GM12878 (cell line): ENCODE measurements around the gene ATRNL1. TPM values are rescaled to one million over a fixed set of nuclear protein-coding genes. Genes with fewer than 3 reads are reported as not detected.
A peak's percentile ranks its signal among the peaks of the same experiment; 100 is the strongest.

Experiments used
- ATAC-seq: fragments of 200-7000 bp; cut with Tn5 transposase; 3 replicates; pipeline ENCODE4 v1.9.1; 2020; ENCODE audit warnings: mild to moderate bottlenecking, moderate library complexity
- Bru-seq: library from RNA; stranded (reverse); fragments of 400-500 nt; gene quantifications from one replicate; lab custom pipeline; 2021; lab: Mats Ljungman, UMichigan
- BruChase-seq, 2 experiments: library from RNA; stranded (reverse); fragments of 400-500 nt; gene quantifications; one replicate each; lab custom pipeline; 2021; lab: Mats Ljungman, UMichigan
- BruUV-seq: library from RNA; stranded (reverse); fragments of 400-500 nt; replicated peaks from 2 replicates; lab custom pipeline; 2021; lab: Mats Ljungman, UMichigan
- CTCF ChIA-PET: fragments of 300-600 bp; sonication (Branson Sonifier 250); formaldehyde crosslinking; extraction: SDS; loops from one replicate; lab custom pipeline; 2021; ENCODE audit warnings: inconsistent platforms; lab: Yijun Ruan, JAX
- POLR2A ChIA-PET: fragments of 350-600 bp; formaldehyde crosslinking; extraction: SDS; loops from one replicate; lab custom pipeline; 2021; ENCODE audit warnings: inconsistent platforms; lab: Charles Lee
- RAD21 ChIA-PET: fragments of 300-600 bp; sonication (Branson Sonifier 250); formaldehyde crosslinking; loops from one replicate; lab custom pipeline; 2023; ENCODE audit warnings: antibody characterized with exemption; ENCODE audit not compliant: unreplicated experiment; lab: Charles Lee
- SMC1A ChIA-PET: fragments of 300-600 bp; sonication (Branson Sonifier 250); formaldehyde crosslinking; loops from one replicate; lab custom pipeline; 2023; ENCODE audit not compliant: unreplicated experiment, uncharacterized antibody; lab: Charles Lee
- DNase-seq: peaks from one replicate; pipeline ENCODE4 v3.0.0-alpha.2; 2011; ENCODE audit warnings: low read depth, low spot score
- FAIRE-seq: peaks from 3 replicates; lab custom pipeline; 2011; peaks lifted over from hg19 to GRCh38; lab: Jason Lieb, UNC
- H2AFZ ChIP-seq: 2 replicates; pipeline ENCODE4 v1.6.0; 2011; ENCODE audit warnings: low read depth, low read length, control low read depth; ENCODE audit not compliant: control insufficient read depth
- H3K27ac ChIP-seq: 2 replicates; pipeline ENCODE4 v1.5.1; 2011; ENCODE audit warnings: control low read depth; ENCODE audit not compliant: control insufficient read depth, insufficient read depth
- H3K27me3 ChIP-seq, 2 experiments: replicated peaks in 1 of 2; 2 replicates each; pipeline versions ENCODE4 v1.6.0 to v1.6.1; 2011; ENCODE audit warnings: low read length in 1 of 2; ENCODE audit not compliant: control insufficient read depth in 2 of 2, insufficient read depth in 2 of 2
- H3K36me3 ChIP-seq, 2 experiments: 2 replicates each; pipeline ENCODE4 v1.5.1; 2011; ENCODE audit warnings: low read length in 1 of 2; ENCODE audit not compliant: control insufficient read depth in 2 of 2, insufficient read depth in 2 of 2
- H3K4me1 ChIP-seq: 2 replicates; pipeline ENCODE4 v1.6.1; 2011; ENCODE audit warnings: mild to moderate bottlenecking, low read length, moderate library complexity, mixed read lengths; ENCODE audit not compliant: control insufficient read depth, insufficient read depth
- H3K4me2 ChIP-seq: 2 replicates; pipeline ENCODE4 v1.6.0; 2011; ENCODE audit warnings: control low read depth; ENCODE audit not compliant: control insufficient read depth, insufficient read depth
- H3K4me3 ChIP-seq: fragments of 200-600 bp; sonication (generic); 2 replicates; pipeline ENCODE4 v1.5.1; 2016
- H3K79me2 ChIP-seq: 2 replicates; pipeline ENCODE4 v1.6.0; 2011; ENCODE audit warnings: low read length; ENCODE audit not compliant: control insufficient read depth, insufficient read depth
- H3K9ac ChIP-seq: 2 replicates; pipeline ENCODE4 v1.8.0; 2011; ENCODE audit warnings: low read length, control low read depth, mixed read lengths; ENCODE audit not compliant: control insufficient read depth, insufficient read depth
- H3K9me3 ChIP-seq: replicated peaks from 3 replicates; pipeline ENCODE4 v1.5.1; 2011; ENCODE audit warnings: mild to moderate bottlenecking, low read length; ENCODE audit not compliant: control insufficient read depth, insufficient read depth
- H4K20me1 ChIP-seq: 2 replicates; pipeline ENCODE4 v1.6.0; 2011; ENCODE audit not compliant: control insufficient read depth, insufficient read depth
- IKZF1 ChIP-seq: fragments of 450-650 bp; conservative IDR thresholded peaks from 2 replicates; pipeline ENCODE4 v1.6.1; 2017; ENCODE audit warnings: antibody characterized with exemption, mild to moderate bottlenecking
- NBN ChIP-seq: fragments of 450-650 bp; IDR thresholded peaks from 2 replicates; pipeline ENCODE4 v1.6.1; 2016
- RBBP5 ChIP-seq: fragments of 200-600 bp; sonication (generic); conservative IDR thresholded peaks from 2 replicates; pipeline ENCODE4 v1.6.1; 2016
- SUPT20H ChIP-seq: IDR thresholded peaks from 2 replicates; pipeline ENCODE4 v1.6.1; 2011; ENCODE audit warnings: low read depth, mild to moderate bottlenecking, low read length, moderate library complexity, borderline replicate concordance; ENCODE audit not compliant: control insufficient read depth
- YY1 ChIP-seq: IDR thresholded peaks from 2 replicates; pipeline ENCODE4 v1.6.1; 2011; ENCODE audit warnings: low read depth, mild to moderate bottlenecking, low read length
- ZNF384 ChIP-seq: IDR thresholded peaks from 2 replicates; pipeline ENCODE4 v1.6.1; 2012; ENCODE audit warnings: low read depth, mild to moderate bottlenecking, low read length, improper control_type of control experiment, borderline replicate concordance
- WGBS: methylation state at CpG from one replicate; pipeline ENCODE4 v1.1.6; 2016; ENCODE audit warnings: low lambda C conversion rate; ENCODE audit not compliant: insufficient replicate concordance, insufficient coverage; ENCODE audit errors: missing lambda C conversion rate; 5-methylcytosine and 5-hydroxymethylcytosine counted together
- in situ Hi-C: fragments of 300-500 bp; cut with MboI; formaldehyde crosslinking; loops from 9 replicates; pipeline ENCODE4 v1.14.3; 2018; ENCODE audit warnings: mixed read lengths
- intact Hi-C: fragments of 100-400 bp; cut with micrococcal nuclease; formaldehyde crosslinking; loops from one replicate; pipeline ENCODE4 v1.14.2; 2022; ENCODE audit not compliant: unreplicated experiment
- long read RNA-seq, 2 experiments: library from polyadenylated mRNA; unstranded; transcript quantifications; one replicate each; pipeline ENCODE4 v2.0.0, GENCODE V29; 2019 to 2020
- polyA minus RNA-seq, 3 experiments: library from RNA; depleted of rRNA, polyadenylated mRNA; stranded (reverse); fragments of >200 nt; gene quantifications; 2 replicates each; pipeline ENCODE4 v1.2.3, GENCODE V29; 2011
- polyA plus RNA-seq, 11 experiments: library from polyadenylated mRNA; depleted of rRNA in 4 of 11; unstranded in 6 of 11; stranded (reverse) in 5 of 11; fragments of >200 nt; fragmentation: Nextera tagmentation in 4 of 11; fragmentation: Illumina TruSeq in 1 of 11; extraction: Ambion mirVana in 4 of 11; extraction: Trizol in 1 of 11; gene quantifications; 1 replicate in 1 of 11; 2 replicates in 10 of 11; pipeline versions ENCODE4 v1.2.1 to v1.2.3, GENCODE V29; 2011 to 2016; ENCODE audit warnings: inconsistent platforms in 2 of 11, missing spikeins in 2 of 11, low read depth in 1 of 11
- total RNA-seq, 4 experiments: library from RNA; depleted of rRNA in 3 of 4; stranded (reverse); fragments of >200 nt in 3 of 4; fragmentation: Illumina TruSeq in 1 of 4; extraction: Trizol in 1 of 4; gene quantifications; 2 replicates each; pipeline versions ENCODE4 v1.2.1 to v1.2.3, GENCODE V29; 2013 to 2021

ATRNL1 gene
- total RNA-seq (2013; cell fraction: nucleolus; rRNA removed): 5.2 and 6.1 TPM in 2 replicates
- total RNA-seq (2014; rRNA removed): 0.90 and 1.5 TPM in 2 replicates
- total RNA-seq (2014; rRNA removed; fragmentation: Illumina TruSeq; extraction: Trizol): 0.18 and 0.41 TPM in 2 replicates
- 0.49 and 1.5 TPM in 2 replicates for total RNA-seq (2021)
- polyA plus RNA-seq (2011; ENCODE audit: low read depth): 0.88 TPM
- 0.10 and 0.48 TPM in 2 replicates for polyA plus RNA-seq (2011; rRNA removed)
- polyA plus RNA-seq (2011; cell fraction: cytosol; rRNA removed): 0.06 and 0.08 TPM in 2 replicates
- polyA plus RNA-seq (2011; cell fraction: nucleus; rRNA removed): 0.15 and 0.23 TPM in 2 replicates
- 1.5 and 1.9 TPM in 2 replicates for polyA plus RNA-seq (2012)
- 0.22 and 0.38 TPM in 2 replicates for polyA plus RNA-seq (2014; fragmentation: Illumina TruSeq; extraction: Trizol)
- polyA plus RNA-seq (2014; fragmentation: Nextera tagmentation; extraction: Ambion mirVana): under 1 TPM; 0.03 to 0.20 TPM
- 0.42 and 0.48 TPM in 2 replicates for polyA plus RNA-seq (2014; rRNA removed)
- 1 to 10 TPM in 1 of 2 experiments, under 1 TPM in 1; 0.31 to 1.4 TPM for polyA plus RNA-seq (2016; fragmentation: Nextera tagmentation; extraction: Ambion mirVana)
- 0.26 and 0.95 TPM in 2 replicates for polyA minus RNA-seq (2011; rRNA and poly(A)+ RNA removed)
- polyA minus RNA-seq (2011; cell fraction: cytosol; rRNA and poly(A)+ RNA removed): not detected in 2 replicates
- 1.8 and 2.1 TPM in 2 replicates for polyA minus RNA-seq (2011; cell fraction: nucleus; rRNA and poly(A)+ RNA removed)
- percentile 13 among the genes with signal in this experiment for Bru-seq, nascent RNA
- percentile 7 among the genes with signal in this experiment for BruChase-seq, experiment 1, labeled RNA remaining after a 6-hour chase
- BruChase-seq, experiment 2, labeled RNA remaining after a 2-hour chase: percentile 11 among the genes with signal in this experiment
- long read RNA-seq, experiment 1: 0 reads
- long read RNA-seq, experiment 2, partial matches to known transcripts: 0 of 2 reads
- long read RNA-seq, experiment 2, other reads (novel, unspliced or antisense): 2 of 2 reads

DNA sequence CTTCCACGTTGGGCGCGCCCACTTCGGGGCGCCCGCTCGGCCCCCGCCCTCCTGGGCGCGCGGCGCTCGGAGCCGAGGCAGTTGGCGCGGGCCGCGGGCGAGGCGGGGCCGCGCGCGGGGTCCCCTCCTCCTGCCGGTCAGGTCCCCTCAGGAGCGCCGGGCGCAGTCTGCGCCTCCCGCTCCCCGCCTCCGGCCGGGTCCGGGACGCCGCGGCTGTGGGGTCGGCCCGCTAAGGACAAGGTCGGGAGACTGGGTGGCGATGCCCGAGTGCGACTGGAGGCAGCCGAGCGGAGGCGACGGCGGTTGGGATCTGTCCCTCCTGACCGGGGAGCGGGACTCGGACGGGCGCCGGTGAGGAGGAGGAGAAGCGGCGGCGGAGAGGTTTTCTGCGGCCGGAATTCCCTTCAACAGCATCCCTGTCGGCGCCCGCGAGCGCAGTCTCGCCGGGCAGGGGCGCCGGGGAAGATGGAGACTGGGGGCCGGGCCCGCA, at the start of gene ATRNL1:
ATRNL1 (plus strand) TSS at position 80 of the 490 bp plus-strand sequence; CDS start at position 466, 386 bp downstream.
- no peak for DNase-seq

GRCh38 chr10:115043719-115044118, 49.4 kb upstream of the ATRNL1 start:
- TF ChIP-seq NBN: no peak
- no peak for TF ChIP-seq ZNF384
- Histone ChIP-seq H3K79me2 (no peaks in the 10 kb centered on the region), H3K9me3 (no peaks in the 10 kb centered on the region), H3K36me3 (no peaks in the 10 kb centered on the region), H3K9ac (no peak overlapping the region), H3K27me3 (no peaks in the 10 kb centered on the region; a peak in 2 of 4 replicates), H2AFZ (no peak overlapping the region), H3K4me1 (no peaks in the 10 kb centered on the region), H4K20me1 (no peaks in the 10 kb centered on the region), H3K4me3 (no peak overlapping the region), H3K4me2 (no peak overlapping the region), H3K27ac (no peak overlapping the region)
- 54% methylated on average over 4 of the region's 4 CpGs for WGBS
- ATAC-seq (no peak), DNase-seq (no peak), FAIRE-seq (no peak)
- CTCF ChIA-PET: no interaction called here
- in situ Hi-C loops: no loop called here
- intact Hi-C loops: no loop called here
- POLR2A ChIA-PET: no interaction called here
- no TSS peak for BruUV-seq
- SMC1A ChIA-PET: no interaction called here
- RAD21 ChIA-PET: no interaction called here

More for the DNA sequence above, at the start of gene ATRNL1:
- H4K20me1 ChIP-seq: no peaks in the 10 kb centered on the region
- FAIRE-seq (no peak), ATAC-seq (peak; percentile 72)
- CTCF ChIA-PET: no interaction called here
- H3K4me1 ChIP-seq: no peaks in the 10 kb centered on the region
- no peak within 1 kb of the TSS; the same call in 1 of the 2 replicates for H3K9ac ChIP-seq
- POLR2A ChIA-PET: no interaction called here
- no TSS peak for BruUV-seq
- no peaks in the 10 kb centered on the region for H3K9me3 ChIP-seq
- peak within 1 kb of the TSS; percentile 81 for H3K4me3 ChIP-seq
- no peak within 1 kb of the TSS for H3K27ac ChIP-seq
- WGBS: under 1% methylated on average over 58 of the region's 70 CpGs
- no peaks in the 10 kb centered on the region for H3K36me3 ChIP-seq
- SMC1A ChIA-PET: no interaction called here
- peak within 1 kb of the TSS; percentile 85 for H2AFZ ChIP-seq
- H3K79me2 ChIP-seq: no peaks in the 10 kb centered on the region
- H3K4me2 ChIP-seq: peak within 1 kb of the TSS; percentile 85
- in situ Hi-C loops (no loop called here), intact Hi-C loops (no loop called here)
- TF ChIP-seq RBBP5 (no peak), YY1 (0 out of 2 replicates have a peak, but pooled peaks have one; percentile 23), IKZF1 (peak; percentile 26; the same call in 1 of the 2 replicates), SUPT20H (no peak)
- RAD21 ChIA-PET: no interaction called here
- H3K27me3 ChIP-seq: peaks cover 0 to 3% of the 10 kb centered on the region in 2 experiments; a peak in 2 of 4 replicates
